Testis (tissue), 2 donors: ENCODE measurements around the gene NCKAP5.

Source experiments
- POLR2A ChIP-seq: fragments of 450-650 bp; IDR thresholded peaks from one replicate; pipeline ENCODE4 v1.6.1; 2017; ENCODE audit warnings: antibody characterized with exemption, mild to moderate bottlenecking, moderate library complexity
- TF ChIP-seq, protein P1 (sequence below), 3 experiments: fragments of 450-650 bp in 2 of 3; fragments of 200-600 bp in 1 of 3; sonication (generic) in 1 of 3; IDR thresholded peaks; one replicate each; pipeline ENCODE4 v1.5.1; 2016 to 2019; ENCODE audit warnings: antibody characterized with exemption in 3 of 3, mild to moderate bottlenecking in 2 of 3, moderate library complexity in 1 of 3

DNA sequence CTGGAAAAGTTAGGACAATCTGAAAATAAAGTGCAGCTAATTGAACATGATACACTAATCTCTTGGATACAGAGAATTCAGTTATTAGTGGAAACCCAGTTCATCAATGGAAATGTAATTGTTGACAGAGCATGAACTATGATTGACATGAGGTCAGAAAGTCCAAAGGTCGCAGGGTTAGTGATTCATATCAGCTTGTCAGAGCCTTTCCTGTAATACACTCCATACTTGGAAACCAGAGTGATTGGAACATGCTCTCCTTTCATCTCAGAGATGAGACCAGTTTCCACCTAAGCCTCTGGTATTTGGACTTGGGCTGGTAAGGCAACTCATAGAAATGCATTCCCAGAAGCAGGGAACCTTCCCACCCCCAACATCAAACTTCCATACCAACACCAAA lies 8.5 kb upstream of the NCKAP5 start:
- TF ChIP-seq, protein P1, sequence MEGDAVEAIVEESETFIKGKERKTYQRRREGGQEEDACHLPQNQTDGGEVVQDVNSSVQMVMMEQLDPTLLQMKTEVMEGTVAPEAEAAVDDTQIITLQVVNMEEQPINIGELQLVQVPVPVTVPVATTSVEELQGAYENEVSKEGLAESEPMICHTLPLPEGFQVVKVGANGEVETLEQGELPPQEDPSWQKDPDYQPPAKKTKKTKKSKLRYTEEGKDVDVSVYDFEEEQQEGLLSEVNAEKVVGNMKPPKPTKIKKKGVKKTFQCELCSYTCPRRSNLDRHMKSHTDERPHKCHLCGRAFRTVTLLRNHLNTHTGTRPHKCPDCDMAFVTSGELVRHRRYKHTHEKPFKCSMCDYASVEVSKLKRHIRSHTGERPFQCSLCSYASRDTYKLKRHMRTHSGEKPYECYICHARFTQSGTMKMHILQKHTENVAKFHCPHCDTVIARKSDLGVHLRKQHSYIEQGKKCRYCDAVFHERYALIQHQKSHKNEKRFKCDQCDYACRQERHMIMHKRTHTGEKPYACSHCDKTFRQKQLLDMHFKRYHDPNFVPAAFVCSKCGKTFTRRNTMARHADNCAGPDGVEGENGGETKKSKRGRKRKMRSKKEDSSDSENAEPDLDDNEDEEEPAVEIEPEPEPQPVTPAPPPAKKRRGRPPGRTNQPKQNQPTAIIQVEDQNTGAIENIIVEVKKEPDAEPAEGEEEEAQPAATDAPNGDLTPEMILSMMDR (IDR thresholded peaks at IDR 0.05) = no peak
- TF ChIP-seq POLR2A = no peak
